NT2/D1 (cell line): Measurements from ENCODE around the gene RCAN2.

Source experiments
- SUZ12 ChIP-seq: IDR thresholded peaks from 2 replicates; pipeline ENCODE4 v1.6.1; 2011; ENCODE audit not compliant: insufficient read length, insufficient read depth; ENCODE audit errors: extremely low read depth
- YY1 ChIP-seq: IDR thresholded peaks from 2 replicates; pipeline ENCODE4 v1.6.1; 2011; ENCODE audit not compliant: insufficient read length, insufficient read depth
- ZNF274 ChIP-seq: IDR thresholded peaks from 2 replicates; pipeline ENCODE4 v1.6.1; 2011; ENCODE audit warnings: mild to moderate bottlenecking, low read depth, low read length

- TF ChIP-seq YY1 (no peak), ZNF274 (no peak), SUZ12 (no peak)
Measured at GRCh38 chr6:46444772-46445454, 46.3 kb downstream of the RCAN2 start.
